ENCODE results near the gene CBLB.

Gene CBLB

DNA sequence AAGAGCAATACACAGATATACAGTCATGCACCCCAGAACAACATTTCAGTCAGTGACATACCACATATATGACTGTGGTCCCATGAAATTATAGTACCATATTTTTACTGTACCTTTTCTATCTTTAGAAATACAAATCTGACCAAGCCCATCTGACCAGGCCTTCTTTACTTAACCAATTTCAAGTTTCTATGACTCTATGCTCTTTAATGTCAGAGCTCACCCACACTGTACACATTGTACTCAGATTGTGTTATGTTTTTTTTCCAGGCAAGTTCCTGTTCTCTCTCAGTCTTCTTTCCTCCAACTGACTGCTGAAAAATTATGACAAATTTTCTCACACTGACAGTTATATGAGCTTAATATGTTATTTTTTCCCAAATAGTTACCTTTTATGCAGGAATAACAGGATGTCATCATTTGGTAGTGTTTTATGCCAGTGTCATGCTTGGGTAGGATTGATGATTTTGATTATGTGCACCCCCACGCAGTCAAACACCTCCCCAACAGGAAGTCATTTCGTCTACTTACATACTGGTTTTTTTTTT, 8.0 kb upstream of the CBLB start:
- in situ Hi-C loops (cut with MboI; ENCODE audit: low sequenced_read_pairs) = no loop called here

DNA sequence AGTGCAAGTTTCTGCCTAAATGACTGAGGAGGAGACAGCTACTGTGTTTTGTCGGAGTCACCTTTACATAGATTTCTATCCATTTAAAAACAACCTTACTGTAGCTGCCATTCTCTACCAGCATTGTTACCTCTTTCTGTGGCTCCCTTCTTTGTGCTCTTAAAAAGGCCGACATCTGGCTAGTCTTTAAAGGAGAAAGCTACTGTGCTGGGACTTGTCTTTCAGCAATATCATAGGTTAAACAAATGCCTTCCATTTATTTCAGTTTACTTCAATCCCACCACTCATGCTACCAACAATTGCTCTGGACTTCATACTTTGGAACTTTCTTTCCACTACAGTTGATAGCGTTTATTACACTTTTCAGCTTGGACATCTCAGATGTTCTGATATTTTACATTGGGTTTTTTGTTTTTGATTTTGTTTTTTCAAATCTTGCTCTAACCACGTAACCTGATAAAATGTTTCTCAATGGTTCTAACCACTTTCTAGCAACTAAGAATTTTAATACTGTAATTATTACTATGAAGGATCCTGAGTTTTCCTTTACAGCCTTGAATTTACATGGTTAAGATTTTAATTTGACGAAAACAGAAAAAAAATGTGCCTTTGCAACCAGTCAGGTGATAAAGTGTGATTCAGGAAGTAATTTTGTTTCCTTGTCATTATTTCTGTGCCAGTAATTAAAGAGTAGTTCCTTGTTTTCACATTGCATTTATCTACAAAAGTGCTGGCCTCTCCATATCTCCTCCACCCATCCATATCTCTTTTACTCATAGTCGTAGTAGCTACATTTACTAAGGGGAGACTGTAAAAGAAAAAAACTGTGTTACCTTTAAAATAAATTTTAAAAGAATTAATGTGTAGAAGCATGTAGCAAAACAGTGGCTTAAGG, 1.3 kb upstream of the CBLB start:
- in situ Hi-C loops (cut with MboI; ENCODE audit: low sequenced_read_pairs) = no loop called here

DNA sequence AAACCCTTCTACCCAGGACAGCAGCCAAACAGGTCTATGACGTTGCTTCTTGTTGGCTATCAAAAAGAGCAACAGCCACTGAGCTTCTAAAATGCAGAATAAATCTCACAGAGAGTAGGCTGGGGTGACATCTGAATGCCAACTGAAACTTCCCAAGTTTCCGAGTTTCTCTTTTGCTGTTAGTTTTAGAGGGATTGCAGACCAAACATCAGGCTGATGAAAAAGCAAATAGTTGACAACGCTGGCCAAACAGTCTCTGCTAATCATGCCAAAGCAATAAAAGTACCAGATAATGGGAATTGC, 670 bp upstream of the CBLB start:
- in situ Hi-C loops (cut with MboI; ENCODE audit: low sequenced_read_pairs) = no loop called here

DNA sequence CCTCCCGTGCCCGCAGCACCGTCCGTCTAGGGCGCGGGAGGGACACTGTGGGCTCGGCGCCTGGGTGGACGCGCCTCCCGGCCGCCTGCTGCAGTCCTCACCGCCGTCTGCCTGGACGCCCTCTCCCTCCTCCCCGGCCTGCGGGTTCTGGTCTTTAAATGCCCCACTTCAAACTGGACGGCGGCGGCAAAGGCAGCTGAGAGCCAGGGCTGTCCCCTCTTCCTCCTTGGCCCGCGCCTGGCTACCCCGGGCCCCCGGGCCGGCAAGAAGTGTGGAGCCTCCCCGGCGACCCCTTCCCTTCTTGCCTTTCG, 426 bp downstream of the CBLB start:
- in situ Hi-C loops (cut with MboI; ENCODE audit: low sequenced_read_pairs) = no loop called here

DNA sequence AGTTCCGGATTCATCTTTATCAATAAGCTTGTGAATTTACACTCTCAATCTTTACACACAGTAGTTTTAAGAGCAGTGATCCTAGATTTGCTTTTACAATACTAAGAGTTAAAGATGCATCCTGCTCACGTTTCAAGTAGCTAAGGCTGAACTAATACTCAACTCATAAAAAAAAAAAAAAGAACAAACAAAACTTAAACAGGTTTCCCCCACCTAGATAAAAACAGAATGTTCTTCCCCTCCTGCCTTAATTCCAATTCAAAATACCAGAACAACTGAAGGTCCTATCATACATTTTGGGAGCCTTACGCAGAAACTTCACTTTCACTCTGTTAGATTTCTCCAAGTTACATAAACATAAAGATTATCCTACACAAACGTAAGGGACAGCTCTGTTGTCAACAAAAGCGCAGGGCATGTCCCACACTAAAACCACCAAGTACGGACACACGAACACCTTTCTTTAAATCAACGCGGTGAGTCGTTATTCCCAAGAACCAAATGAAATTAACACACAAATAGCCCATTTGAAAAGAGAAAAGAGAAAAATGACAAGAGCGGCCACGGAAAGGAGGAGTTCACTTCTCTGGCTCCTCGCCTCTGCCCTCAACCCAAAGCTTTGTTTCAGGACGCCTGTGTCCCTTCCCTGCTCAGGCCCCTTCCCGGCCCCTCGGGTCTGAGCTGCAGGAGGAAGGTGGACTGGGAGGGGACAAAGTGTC, 941 bp downstream of the CBLB start:
- in situ Hi-C loops (cut with MboI; ENCODE audit: low sequenced_read_pairs) = no loop called here

DNA sequence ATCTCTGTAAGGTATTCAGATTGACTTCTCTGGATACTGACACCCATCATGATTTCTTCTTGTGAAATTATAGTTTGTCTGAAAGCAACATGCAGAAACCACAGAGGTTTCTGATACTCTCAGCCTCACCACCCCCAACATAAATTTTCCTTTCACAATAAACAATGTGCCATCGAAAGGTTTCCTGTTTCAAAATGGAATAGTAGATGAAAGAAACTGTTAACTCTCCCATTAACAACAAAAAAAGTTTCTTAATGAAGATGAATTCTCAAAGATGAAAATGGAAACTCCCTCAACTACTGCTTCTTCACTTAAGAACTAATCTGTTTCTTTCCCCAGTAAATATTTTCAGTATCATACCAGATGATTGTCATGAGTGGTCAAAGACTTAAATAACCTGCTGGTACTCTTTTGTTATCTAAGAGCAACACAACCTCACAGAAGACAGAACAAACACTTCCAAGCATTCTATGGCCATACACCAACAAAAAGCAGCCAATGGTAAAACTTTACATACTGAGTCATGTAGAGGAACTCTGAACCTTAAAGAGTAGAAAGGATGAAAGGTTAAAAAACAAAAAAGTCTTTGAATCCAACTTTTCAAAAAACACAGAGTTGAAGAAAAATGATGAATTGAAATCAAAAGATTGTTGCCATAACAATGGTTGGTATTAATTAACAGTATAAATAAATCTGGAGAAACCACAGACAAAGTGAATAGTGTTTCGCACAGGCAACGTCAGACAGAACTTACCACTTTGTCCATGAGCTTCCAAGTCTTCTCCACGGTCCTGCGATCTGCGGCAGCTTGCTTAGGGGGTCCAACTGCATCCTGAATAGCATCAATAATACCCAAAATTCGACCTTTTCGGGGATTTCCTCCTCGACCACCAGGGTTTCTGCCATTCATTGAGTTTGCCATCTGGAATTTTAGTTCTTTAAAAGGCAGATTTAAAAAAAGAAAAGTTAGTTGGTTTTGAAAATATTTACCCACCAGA, 1.9 kb downstream of the CBLB start:
- in situ Hi-C loops (cut with MboI; ENCODE audit: low sequenced_read_pairs) = no loop called here

DNA sequence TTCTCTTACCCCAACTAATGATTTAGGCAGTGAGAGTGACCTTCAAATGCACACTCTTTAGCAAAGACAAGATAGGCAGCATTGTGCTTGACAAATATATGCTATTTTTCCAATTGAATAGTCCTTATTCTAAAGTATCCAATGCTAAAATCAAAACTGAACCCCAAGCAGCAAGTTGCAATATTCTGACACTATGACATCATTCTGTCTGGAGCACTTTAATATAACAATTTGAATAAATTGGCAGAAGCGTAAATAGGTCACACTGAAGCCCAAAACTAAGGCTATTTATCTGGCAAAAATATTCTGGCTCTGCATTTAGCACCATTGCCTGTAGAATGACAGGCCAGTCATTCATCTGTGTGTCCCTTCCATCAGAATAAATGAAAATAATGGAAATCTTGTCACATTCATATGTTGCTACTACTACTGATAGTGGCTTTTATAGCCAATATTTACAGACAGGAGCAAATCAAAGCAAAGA, 2.9 kb downstream of the CBLB start:
- in situ Hi-C loops (cut with MboI; ENCODE audit: low sequenced_read_pairs) = no loop called here

DNA sequence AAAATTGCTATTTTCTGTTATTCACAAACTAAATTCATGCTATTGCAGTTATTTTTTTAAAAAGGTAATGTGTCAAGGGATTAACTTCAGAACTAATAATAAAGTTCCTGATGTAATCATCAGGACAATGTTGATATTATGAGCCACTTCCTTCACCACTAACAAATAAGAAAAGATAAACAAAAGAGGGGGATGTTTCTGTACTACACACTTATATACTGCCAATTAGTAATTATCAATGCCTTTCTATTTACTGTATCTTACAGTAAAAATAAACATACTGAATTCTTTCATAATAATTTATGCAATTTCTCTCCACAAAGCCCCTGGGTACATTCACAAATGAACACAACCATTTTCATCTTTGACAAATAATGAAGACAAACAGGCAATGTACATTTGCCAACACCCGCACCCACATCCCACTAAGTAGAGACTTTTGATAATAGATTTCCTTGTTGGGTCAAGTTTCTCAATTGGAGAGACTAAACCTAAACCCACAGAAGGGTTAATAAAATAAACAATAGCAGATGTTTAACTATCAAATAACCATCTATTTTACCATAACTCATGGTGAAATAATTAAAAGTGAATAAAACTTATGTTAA, 3.7 kb downstream of the CBLB start:
- in situ Hi-C loops (cut with MboI; ENCODE audit: low sequenced_read_pairs) = no loop called here

DNA sequence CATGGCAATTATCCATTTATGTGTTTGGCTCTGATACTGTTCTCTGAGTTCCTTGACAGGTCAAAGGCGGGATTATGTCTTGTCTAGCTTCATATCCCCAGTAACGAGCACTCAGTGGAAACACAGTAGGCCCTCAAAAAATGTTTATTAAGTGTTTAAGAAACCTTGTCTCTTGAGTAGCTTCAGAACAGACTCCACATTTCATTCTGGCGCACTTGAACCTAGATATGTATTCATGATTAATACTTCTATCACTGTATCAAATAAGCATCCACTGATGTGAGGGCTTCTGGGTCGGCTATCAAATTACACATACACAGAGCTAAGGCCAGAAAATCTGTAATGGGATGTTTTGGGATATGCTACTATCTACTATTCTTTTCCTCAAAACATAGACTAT, 4.6 kb downstream of the CBLB start:
- in situ Hi-C loops (cut with MboI; ENCODE audit: low sequenced_read_pairs) = no loop called here

DNA sequence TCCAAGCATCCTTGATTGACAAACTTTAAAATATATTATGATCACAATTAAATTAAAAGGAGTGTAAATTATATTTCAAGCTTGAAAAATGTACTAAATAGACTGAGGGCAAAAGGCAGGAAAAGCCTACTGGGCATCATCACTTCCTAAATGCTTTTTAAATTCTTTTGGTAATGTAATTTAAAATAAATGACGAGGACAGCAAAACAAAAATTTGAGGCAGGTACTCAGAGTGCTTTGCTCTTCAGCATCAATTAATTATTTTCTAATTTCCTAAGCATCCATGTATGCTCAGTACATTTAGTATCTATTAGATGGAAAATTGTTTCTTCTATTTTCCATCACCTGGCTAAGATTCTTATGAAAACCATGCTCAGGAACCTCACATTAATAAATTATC, 5.2 kb downstream of the CBLB start:
- in situ Hi-C loops (cut with MboI; ENCODE audit: low sequenced_read_pairs) = no loop called here

DNA sequence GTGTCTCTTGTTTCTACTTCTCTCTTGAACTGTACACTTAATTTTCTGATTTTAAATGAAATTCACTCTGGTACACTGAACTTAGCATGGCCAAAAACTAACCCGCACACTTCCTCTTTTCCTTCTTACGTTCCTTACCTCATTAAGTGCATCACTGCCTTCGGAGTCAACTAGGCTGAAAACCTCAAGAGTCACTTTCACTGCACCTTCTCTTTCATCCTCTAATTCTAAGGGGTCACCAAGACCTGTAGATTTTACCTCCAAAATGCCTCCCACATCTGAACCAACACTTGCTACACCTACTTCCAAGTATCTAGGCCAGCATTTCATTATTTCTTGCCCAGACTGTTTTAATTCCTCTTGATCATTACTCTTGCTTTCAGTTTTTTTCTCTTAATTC, 6.6 kb downstream of the CBLB start:
- in situ Hi-C loops (cut with MboI; ENCODE audit: low sequenced_read_pairs) = no loop called here

DNA sequence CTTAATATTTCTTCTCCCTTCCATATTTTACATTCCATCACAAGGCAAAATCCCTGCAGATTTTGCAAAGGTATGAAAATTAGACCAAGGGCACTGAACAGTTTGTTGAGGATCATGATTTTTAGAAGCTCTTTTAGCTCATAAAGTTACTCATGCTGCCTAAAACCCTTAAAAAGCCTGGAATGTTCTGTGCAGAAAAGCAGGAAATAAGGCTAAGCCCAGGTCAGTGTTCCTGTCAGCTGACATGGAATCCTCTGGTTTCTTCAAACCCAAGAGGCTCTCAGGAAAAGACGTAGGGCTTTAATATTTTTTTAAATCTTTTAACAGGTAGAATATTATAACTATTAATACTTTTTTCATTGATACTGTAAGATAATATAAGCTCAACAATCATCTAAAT, 8.2 kb downstream of the CBLB start:
- in situ Hi-C loops (cut with MboI; ENCODE audit: low sequenced_read_pairs) = no loop called here

DNA sequence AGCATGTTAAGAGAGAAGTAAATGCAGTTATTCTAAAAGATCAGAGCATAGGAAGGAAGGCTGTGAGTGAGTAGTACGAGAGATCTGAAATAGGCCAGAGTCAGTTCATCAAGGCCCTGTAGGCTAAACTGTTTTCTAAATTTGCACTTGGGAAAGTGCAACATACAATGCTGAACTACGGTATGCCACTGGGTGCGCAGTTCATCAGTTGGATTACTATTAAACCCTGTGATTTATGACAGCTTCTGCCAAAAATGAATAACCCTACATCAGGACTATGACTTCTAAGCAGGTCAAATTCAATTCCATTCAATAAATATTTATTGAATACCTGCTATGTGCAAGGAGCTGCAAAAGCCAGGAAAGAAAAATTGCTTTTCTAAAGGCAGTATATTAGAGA, 10.8 kb downstream of the CBLB start:
- in situ Hi-C loops (cut with MboI; ENCODE audit: low sequenced_read_pairs) = no loop called here

DNA sequence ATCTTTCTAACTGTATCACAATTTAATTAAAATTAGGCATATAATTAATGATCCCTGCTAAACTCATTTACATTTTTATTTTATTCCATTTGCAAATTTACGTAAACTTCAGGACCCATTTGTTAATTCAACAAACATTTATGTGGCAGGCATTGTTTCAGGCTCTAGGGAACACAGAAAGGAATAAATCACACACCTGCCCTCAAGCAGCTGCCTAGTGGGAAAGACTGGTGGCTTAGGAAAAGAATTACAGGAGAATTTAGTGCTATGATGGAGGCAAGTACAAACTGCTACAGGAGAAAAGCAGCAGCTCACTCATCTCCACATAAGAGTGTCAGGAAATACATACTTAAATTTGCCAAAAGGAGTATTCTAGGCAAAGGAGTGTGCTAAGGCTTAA, 11.2 kb downstream of the CBLB start:
- in situ Hi-C loops (cut with MboI; ENCODE audit: low sequenced_read_pairs) = no loop called here

DNA sequence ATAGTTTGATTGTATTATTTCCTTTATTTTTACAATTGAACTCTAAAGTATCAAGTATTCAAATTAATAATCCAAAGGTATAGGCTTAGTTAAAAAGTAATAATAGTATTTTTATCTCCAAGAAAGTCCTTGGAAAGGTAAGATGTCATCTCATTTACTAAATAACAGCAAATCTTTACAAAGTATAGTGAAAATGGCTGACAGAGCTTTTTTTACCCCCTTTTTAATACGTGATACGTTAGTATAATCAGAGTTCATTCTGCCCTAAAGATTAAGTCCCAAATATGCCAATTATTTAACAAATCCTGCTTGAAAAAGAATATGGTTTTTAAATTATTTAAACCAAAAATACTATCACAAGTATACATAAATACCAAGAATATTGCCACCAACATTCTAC, 12.2 kb downstream of the CBLB start:
- in situ Hi-C loops (cut with MboI; ENCODE audit: low sequenced_read_pairs) = no loop called here

DNA sequence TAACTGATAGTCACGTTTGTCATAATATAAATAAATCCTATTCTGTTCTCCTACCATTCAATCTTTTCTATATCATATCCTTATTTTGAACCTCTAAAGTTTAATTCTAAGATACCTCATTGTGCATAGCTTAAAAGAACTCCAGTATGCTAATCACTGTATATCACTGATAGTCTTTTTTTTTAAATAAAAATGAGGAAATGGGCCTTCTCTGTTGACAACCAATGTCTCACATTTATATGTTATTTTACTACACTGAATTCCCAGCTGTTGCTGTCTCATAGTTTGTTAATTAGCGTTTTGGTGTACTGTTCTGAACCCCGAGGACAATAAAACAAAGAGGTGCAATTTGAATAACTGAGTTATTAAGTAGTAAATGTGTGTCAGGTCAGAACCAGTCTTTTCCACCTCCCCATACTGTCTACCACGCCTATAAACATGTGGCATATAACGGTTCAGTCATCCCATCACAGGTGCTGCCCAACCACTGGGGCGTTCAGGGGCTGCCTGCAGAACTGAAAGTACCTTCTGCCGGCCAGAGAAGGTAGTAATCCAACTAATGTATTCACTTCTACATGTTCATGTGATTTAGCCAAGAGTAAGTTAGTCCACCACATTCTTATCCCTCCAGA, 14.9 kb downstream of the CBLB start:
- in situ Hi-C loops (cut with MboI; ENCODE audit: low sequenced_read_pairs) = no loop called here

DNA sequence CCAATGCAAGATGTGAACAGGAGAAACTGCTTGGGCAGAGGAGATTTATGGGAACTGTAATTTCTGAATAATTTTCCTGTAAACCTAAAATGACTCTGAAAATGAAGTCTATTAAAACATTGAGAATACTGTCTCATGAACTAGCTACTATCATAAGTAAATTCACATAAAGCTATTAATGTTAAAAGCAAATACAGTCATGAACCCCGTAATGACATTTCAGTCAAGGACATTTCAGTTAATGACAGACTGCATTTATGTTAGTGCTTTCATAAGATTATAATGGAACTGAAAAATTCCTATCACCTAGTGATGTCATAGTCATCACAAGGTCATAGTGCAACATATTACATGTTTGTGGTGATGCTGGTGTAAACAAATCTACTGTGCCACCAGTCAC, 17.2 kb downstream of the CBLB start:
- in situ Hi-C loops (cut with MboI; ENCODE audit: low sequenced_read_pairs) = no loop called here

DNA sequence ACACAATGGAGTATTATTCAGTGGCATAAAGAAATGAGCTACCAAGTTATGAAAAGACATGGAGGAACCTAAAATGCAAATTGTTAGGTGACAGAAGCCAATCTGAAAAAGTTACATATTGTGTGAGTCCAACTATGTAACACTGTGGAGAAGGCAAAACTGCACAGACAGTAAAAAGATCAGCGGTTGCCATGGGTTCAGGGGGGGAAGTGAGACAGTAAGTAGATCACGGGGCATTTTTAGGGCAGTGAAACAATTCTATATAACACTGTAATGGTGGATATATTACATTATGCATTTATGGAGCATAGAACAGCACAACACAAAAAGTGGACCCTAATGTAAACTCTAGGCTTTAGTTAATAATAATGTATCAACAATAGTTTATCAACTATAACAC, 17.6 kb downstream of the CBLB start:
- in situ Hi-C loops (cut with MboI; ENCODE audit: low sequenced_read_pairs) = no loop called here

DNA sequence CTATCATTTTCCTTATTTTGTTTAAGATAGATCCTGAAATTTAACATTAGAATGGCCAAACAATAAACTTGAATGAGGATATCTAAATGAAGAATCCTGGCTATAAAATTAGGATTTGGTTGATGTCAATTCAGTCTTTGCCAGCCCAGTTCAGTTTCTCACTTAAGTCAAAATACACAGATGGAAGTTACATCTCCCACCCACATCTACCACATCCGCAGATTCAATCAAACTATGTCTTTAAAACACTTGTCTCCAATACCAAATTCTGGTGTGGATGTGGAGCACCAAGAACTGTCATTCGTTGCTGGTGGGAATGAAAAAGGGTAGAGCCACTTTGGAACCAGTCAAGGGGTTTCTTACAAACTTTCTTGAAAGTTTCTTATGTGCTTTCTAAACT, 18.2 kb downstream of the CBLB start:
- in situ Hi-C loops (cut with MboI; ENCODE audit: low sequenced_read_pairs) = no loop called here

DNA sequence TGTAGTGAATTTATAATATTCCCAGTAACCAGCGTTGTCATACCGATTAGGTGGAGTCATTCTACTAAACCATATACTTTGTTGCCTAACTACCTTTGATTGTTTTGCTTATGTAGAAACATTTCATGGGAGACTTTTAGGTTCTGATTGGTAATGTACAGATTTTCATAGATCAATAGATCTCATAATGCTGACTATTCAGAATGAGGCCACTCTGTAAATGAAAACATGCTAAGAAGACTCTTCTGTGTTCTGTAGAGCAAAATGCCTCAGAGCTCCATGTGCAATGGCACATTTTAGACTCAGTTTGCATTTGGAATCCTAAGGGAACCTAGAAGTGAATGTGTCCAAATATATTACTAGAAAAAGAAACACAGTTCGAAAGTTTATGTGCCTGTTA, 20.0 kb downstream of the CBLB start:
- in situ Hi-C loops (cut with MboI; ENCODE audit: low sequenced_read_pairs) = no loop called here

Data from hTERT RPE-1 (cell line).